Upper lobe of right lung (tissue), 1 donor: ENCODE measurements around the gene AFAP1L2. TPM values are rescaled to one million over a fixed set of nuclear protein-coding genes. Genes with fewer than 3 reads are reported as not detected.

Experiments
- ATAC-seq: fragments of 200-7000 bp; cut with Tn5 transposase; one replicate; pipeline ENCODE4 v1.9.1; 2020; ENCODE audit warnings: mild to moderate bottlenecking, moderate library complexity
- DNase-seq: peaks from one replicate; pipeline ENCODE4 v3.0.0-alpha.2; 2020
- H3K27ac ChIP-seq: fragments of 200-600 bp; one replicate; pipeline ENCODE4 v1.8.0; 2022
- H3K27me3 ChIP-seq: fragments of 200-600 bp; one replicate; pipeline ENCODE4 v1.8.0; 2022; ENCODE audit warnings: mild to moderate bottlenecking
- H3K36me3 ChIP-seq: fragments of 200-600 bp; one replicate; pipeline ENCODE4 v1.8.0; 2022
- H3K4me1 ChIP-seq: fragments of 200-600 bp; one replicate; pipeline ENCODE4 v1.8.0; 2022
- H3K4me3 ChIP-seq: fragments of 200-600 bp; one replicate; pipeline ENCODE4 v1.8.0; 2022; ENCODE audit warnings: mild to moderate bottlenecking
- H3K9me3 ChIP-seq: fragments of 200-600 bp; one replicate; pipeline ENCODE4 v1.8.0; 2022
- CTCF ChIP-seq: fragments of 200-600 bp; IDR thresholded peaks from one replicate; pipeline ENCODE4 v1.8.0; 2022; ENCODE audit warnings: antibody characterized with exemption
- intact Hi-C: fragments of 100-400 bp; cut with DNase I; formaldehyde crosslinking; loops from one replicate; pipeline ENCODE4 v1.11.0; 2022
- total RNA-seq: library from RNA; stranded (reverse); fragmentation: NEBNext Ultra II Directional; extraction: Animal tissue kit (Norgen Biotek cat#: 25700); gene quantifications from one replicate; pipeline ENCODE4 v1.2.1, GENCODE V29; 2021
- donor health status: DM: no; HTN: yes; CAD: no; lungs with severe emphysema.

AFAP1L2 gene
- total RNA-seq, 1 donor from 2014 or later: 10.1 TPM

GRCh38 chr10:114308531-114309363, 95.6 kb downstream of the AFAP1L2 start:
- H3K4me3 ChIP-seq: no peak overlapping the region
- H3K27ac ChIP-seq: no peak overlapping the region
- intact Hi-C loops: no loop called here
- H3K27me3 ChIP-seq: no peaks in the 10 kb centered on the region
- DNase-seq (peak; percentile 21), ATAC-seq (no peak)
- no peak for TF ChIP-seq CTCF
- H3K4me1 ChIP-seq: peaks cover 7% of the 10 kb centered on the region
- no peaks in the 10 kb centered on the region for H3K9me3 ChIP-seq
- H3K36me3 ChIP-seq: no peaks in the 10 kb centered on the region

- Histone ChIP-seq H3K36me3 (no peaks in the 10 kb centered on the region), H3K4me1 (peaks cover 7% of the 10 kb centered on the region), H3K27me3 (no peaks in the 10 kb centered on the region), H3K4me3 (no peak overlapping the region), H3K27ac (no peak overlapping the region), H3K9me3 (no peaks in the 10 kb centered on the region)
- DNase-seq: no peak
- intact Hi-C loops: no loop called here
- ATAC-seq: no peak
- TF ChIP-seq CTCF: no peak
These were observed 96.6 kb downstream of the AFAP1L2 start for GRCh38 chr10:114307731-114308130.

GRCh38 chr10:114306116-114306973, 98.0 kb downstream of the AFAP1L2 start:
- H3K4me1 ChIP-seq: peaks cover 7% of the 10 kb centered on the region
- intact Hi-C loops: no loop called here
- DNase-seq (no peak), ATAC-seq (no peak)
- TF ChIP-seq CTCF: no peak
- H3K9me3 ChIP-seq: no peaks in the 10 kb centered on the region
- no peaks in the 10 kb centered on the region for H3K36me3 ChIP-seq
- no peak overlapping the region for H3K4me3 ChIP-seq
- H3K27ac ChIP-seq: no peak overlapping the region
- no peaks in the 10 kb centered on the region for H3K27me3 ChIP-seq

- intact Hi-C loops: no loop called here
- peak; percentile 40 for DNase-seq
- no peaks in the 10 kb centered on the region for H3K27me3 ChIP-seq
These were observed 98.8 kb downstream of the AFAP1L2 start for GRCh38 chr10:114305521-114305925.

More at GRCh38 chr10:114305521-114305925, 98.8 kb downstream of the AFAP1L2 start:
- Histone ChIP-seq H3K27ac (no peak overlapping the region), H3K9me3 (no peaks in the 10 kb centered on the region), H3K4me3 (no peak overlapping the region), H3K36me3 (no peaks in the 10 kb centered on the region), H3K4me1 (peaks cover 7% of the 10 kb centered on the region)
- TF ChIP-seq CTCF: no peak
- no peak for ATAC-seq
